ENCODE data around the gene GMIP.
"Not testable (repeated sequence)": the region's sequence is repeated elsewhere in the genome, so short reads cannot be mapped to it uniquely, and the experiment has no call there.

GMIP gene

GRCh38 chr19:19633711-19634515, 9.5 kb downstream of the GMIP start:
- no peak for DNase-seq

- DNase-seq, result no peak
Observed at GRCh38 chr19:19632661-19633060, 10.8 kb downstream of the GMIP start.

GRCh38 chr19:19631346-19631745, 12.1 kb downstream of the GMIP start:
- no peak for DNase-seq

- DNase-seq, result no peak
Observed at GRCh38 chr19:19630426-19630825, 13.0 kb downstream of the GMIP start.

- no peak for DNase-seq
Observed at GRCh38 chr19:19630062-19630414, 13.4 kb downstream of the GMIP start.

- peak; percentile 84 for DNase-seq
Observed at GRCh38 chr19:19628501-19629134, 14.8 kb downstream of the GMIP start.

GRCh38 chr19:19627621-19628500, 15.6 kb downstream of the GMIP start, which contains the start of gene LPAR2:
Gene LPAR2 (minus strand): TSS chr19:19628220. CDS start chr19:19627275, 945 bp downstream.
- DNase-seq, result peak; percentile 87

GRCh38 chr19:19626516-19627472, 16.7 kb downstream of the GMIP start:
- DNase-seq, result no peak

GRCh38 chr19:19624032-19624570, 19.4 kb downstream of the GMIP start:
- DNase-seq, result no peak

GRCh38 chr19:19623383-19623782, 20.1 kb downstream of the GMIP start:
- DNase-seq, result no peak

- no peak for DNase-seq
Observed at GRCh38 chr19:19619849-19620210, 23.6 kb downstream of the GMIP start.

GRCh38 chr19:19619181-19619848, 24.1 kb downstream of the GMIP start:
- DNase-seq, result no peak

GRCh38 chr19:19618219-19619051, 25.0 kb downstream of the GMIP start, which contains the start of gene PBX4:
Gene PBX4 (minus strand): TSS chr19:19618687. CDS start chr19:19618629, 58 bp downstream.
- peak; percentile 99 for DNase-seq

- no peak for DNase-seq
Observed at GRCh38 chr19:19615086-19615485, 28.4 kb downstream of the GMIP start.

GRCh38 chr19:19613506-19613905, 30.0 kb downstream of the GMIP start:
- no peak for DNase-seq

- DNase-seq, result no peak
Observed at GRCh38 chr19:19610376-19611202, 32.9 kb downstream of the GMIP start.

- DNase-seq, result not testable (repeated sequence)
Observed at GRCh38 chr19:19606686-19607085, 36.8 kb downstream of the GMIP start.

- DNase-seq, result no peak
Observed at GRCh38 chr19:19606021-19606420, 37.4 kb downstream of the GMIP start.

GRCh38 chr19:19602713-19603324, 40.6 kb downstream of the GMIP start:
- DNase-seq, result no peak
